Stomach smooth muscle (tissue), 2 donors: ENCODE data around the gene GIT1.

Experiments
- H3K27ac ChIP-seq: one replicate; pipeline ENCODE4 v1.7.0; 2013; ENCODE audit warnings: mild to moderate bottlenecking, low read length, inconsistent platforms
- H3K27me3 ChIP-seq, 2 donors: one replicate each; pipeline ENCODE4 v1.7.0; 2013; ENCODE audit warnings: low read length in 2 of 2; ENCODE audit not compliant: insufficient read depth in 2 of 2, control insufficient read depth in 1 of 2
- H3K36me3 ChIP-seq, 2 donors: one replicate each; pipeline ENCODE4 v1.7.0; 2013; ENCODE audit warnings: low read length in 2 of 2; ENCODE audit not compliant: control insufficient read depth in 2 of 2, insufficient read depth in 2 of 2
- H3K4me1 ChIP-seq: one replicate; pipeline ENCODE4 v1.7.0; 2013; ENCODE audit warnings: low read length; ENCODE audit not compliant: control insufficient read depth, insufficient read depth
- H3K4me3 ChIP-seq, 2 donors: one replicate each; pipeline ENCODE4 v1.7.0; 2013; ENCODE audit warnings: low read length in 2 of 2
- H3K9ac ChIP-seq, 2 donors: one replicate each; pipeline ENCODE4 v1.7.0; 2013; ENCODE audit warnings: low read length in 2 of 2, mild to moderate bottlenecking in 1 of 2
- H3K9me3 ChIP-seq, 2 donors: one replicate each; pipeline ENCODE4 v1.7.0; 2013; ENCODE audit warnings: low read length in 2 of 2; ENCODE audit not compliant: control insufficient read depth in 2 of 2
- donor health status: healthy.
- donor health status: Pancreatic carcinoma.

GIT1 gene

GRCh38 chr17:29615492-29616299 lies 26.2 kb upstream of the GIT1 start:
- peak overlapping the region; percentile 48 to 69 for H3K4me3 ChIP-seq
- no peaks in the 10 kb centered on the region for H3K36me3 ChIP-seq
- H3K27me3 ChIP-seq = no peaks in the 10 kb centered on the region
- no peaks in the 10 kb centered on the region for H3K9me3 ChIP-seq
- peak overlapping the region; percentile 14 to 21 for H3K9ac ChIP-seq
- H3K27ac ChIP-seq = no peak overlapping the region
- peaks cover 79% of the 10 kb centered on the region for H3K4me1 ChIP-seq

GRCh38 chr17:29615048-29615385 lies 25.6 kb upstream of the GIT1 start:
- Histone ChIP-seq H3K27ac (no peak overlapping the region), H3K9me3 (no peaks in the 10 kb centered on the region), H3K4me1 (peaks cover 72% of the 10 kb centered on the region), H3K4me3 (peak overlapping the region; percentile 40 to 69), H3K27me3 (no peaks in the 10 kb centered on the region), H3K36me3 (no peaks in the 10 kb centered on the region), H3K9ac (no peak overlapping the region)

GRCh38 chr17:29614349-29615047 lies 25.1 kb upstream of the GIT1 start:
- no peak overlapping the region for H3K27ac ChIP-seq
- peaks cover 67% of the 10 kb centered on the region for H3K4me1 ChIP-seq
- no peak overlapping the region for H3K9ac ChIP-seq
- no peaks in the 10 kb centered on the region for H3K9me3 ChIP-seq
- H3K36me3 ChIP-seq = no peaks in the 10 kb centered on the region
- no peaks in the 10 kb centered on the region for H3K27me3 ChIP-seq
- H3K4me3 ChIP-seq = no peak overlapping the region

DNA sequence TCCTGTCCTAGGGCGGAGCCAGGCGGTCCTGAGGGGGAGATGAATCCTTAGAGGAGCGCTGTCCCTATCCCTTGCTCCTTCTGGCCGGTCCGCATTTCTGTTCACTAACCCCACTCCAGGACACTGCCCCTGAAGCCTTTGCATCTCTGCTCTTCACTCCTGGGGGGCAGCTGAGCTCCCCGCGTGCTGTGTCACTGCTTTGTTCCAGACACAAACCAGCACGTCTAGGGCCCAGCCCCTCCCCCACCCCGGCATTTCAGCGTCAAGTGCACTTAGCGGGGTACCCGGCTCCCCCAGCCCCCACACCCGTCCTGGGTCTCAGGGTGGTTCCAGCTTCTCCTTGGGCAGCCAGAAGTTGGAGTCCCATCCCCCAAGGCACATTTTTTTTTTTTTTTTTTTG lies 24.4 kb upstream of the GIT1 start:
- Histone ChIP-seq H3K9ac (no peak overlapping the region), H3K27ac (no peak overlapping the region), H3K4me1 (peaks cover 60% of the 10 kb centered on the region), H3K9me3 (no peaks in the 10 kb centered on the region), H3K36me3 (peaks cover 0 to 4% of the 10 kb centered on the region in 2 donors), H3K27me3 (no peaks in the 10 kb centered on the region), H3K4me3 (peak overlapping the region; percentile 40 to 69)

DNA sequence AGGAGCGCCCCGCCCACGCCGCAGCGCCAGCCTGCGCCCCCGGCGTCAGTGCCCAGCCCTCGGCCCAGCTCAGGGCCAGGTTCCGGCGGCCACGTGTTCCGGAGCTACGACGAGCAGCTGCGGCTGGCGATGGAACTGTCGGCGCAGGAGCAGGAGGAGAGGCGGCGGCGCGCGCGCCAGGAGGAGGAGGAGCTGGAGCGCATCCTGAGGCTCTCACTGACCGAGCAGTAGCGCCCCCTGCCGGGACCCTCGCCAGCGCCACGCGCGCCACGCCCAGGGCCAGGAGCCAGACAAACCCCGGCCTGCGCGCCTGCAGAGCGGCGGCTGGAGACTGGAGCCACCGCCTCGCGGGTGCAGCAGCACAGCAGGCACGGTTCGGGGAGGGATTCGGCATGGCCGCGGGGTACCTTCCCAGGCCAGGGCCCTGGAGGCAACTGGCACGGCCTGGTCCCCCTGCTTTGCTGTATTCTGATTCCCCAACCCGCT lies 23.9 kb upstream of the GIT1 start:
- H3K4me3 ChIP-seq = peak overlapping the region; percentile 40 to 69
- no peak overlapping the region for H3K9ac ChIP-seq
- H3K4me1 ChIP-seq = peaks cover 56% of the 10 kb centered on the region
- H3K9me3 ChIP-seq = no peaks in the 10 kb centered on the region
- peaks cover 0 to 4% of the 10 kb centered on the region in 2 donors for H3K36me3 ChIP-seq
- no peak overlapping the region for H3K27ac ChIP-seq
- no peaks in the 10 kb centered on the region for H3K27me3 ChIP-seq

DNA sequence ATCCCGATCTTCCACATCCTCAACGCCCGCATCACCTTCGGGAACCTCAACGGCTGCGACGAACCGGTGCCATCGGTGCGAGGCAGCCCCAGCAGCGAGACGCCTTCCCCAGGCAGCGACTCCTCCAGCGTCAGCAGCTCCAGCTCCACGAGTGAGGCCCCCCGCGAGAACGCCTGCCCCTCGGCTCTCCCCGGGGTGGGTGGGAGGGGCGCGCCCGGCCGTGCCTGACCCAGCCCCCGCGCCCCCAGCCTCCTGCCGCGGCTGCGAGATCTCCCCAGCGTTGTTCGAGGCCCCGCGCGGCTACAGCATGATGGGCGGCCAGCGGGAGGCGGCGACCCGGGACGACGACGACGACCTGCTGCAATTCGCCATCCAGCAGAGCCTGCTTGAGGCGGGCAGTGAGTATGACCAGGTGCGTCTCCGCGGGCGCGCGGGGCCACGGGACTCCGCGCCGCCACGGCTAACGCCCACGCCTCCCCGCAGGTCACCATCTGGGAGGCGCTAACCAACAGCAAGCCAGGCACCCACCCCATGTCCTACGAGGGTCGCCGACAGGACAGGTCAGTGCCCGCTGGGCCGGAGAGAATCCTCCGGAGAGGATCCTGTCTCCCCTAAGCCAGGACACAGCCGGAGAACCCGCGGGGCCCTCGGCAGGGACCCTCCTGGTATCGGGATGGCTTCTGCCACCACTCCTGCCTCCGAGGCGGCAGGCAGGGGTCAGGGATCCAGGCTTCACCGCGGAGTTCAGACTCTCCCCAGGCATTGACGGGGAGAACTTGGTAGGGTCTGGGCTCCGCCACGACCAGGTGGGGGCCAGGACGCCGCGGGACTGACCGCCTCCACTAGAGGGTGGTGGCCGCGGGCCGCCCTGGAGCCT lies 23.2 kb upstream of the GIT1 start:
- Histone ChIP-seq H3K27me3 (no peaks in the 10 kb centered on the region), H3K4me1 (peaks cover 48% of the 10 kb centered on the region), H3K27ac (no peak overlapping the region), H3K4me3 (peak overlapping the region in 1 of 2 donors; percentile 69), H3K36me3 (peaks cover 0 to 4% of the 10 kb centered on the region in 2 donors), H3K9ac (no peak overlapping the region), H3K9me3 (no peaks in the 10 kb centered on the region)

DNA sequence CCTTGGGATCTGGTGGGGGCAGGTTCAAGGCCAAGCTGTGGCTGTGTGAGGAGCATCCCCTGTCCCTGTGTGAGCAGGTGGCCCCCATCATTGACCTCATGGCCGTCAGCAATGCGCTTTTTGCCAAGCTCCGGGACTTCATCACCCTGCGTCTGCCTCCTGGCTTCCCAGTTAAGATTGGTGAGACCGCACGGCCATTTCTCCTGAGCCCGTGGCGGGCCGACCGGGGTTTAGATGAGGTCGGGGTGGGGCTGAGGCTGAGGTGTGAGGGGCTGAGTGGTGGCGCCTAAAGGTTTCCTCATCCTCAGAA lies 22.6 kb upstream of the GIT1 start:
- H3K36me3 ChIP-seq = peaks cover 0 to 4% of the 10 kb centered on the region in 2 donors
- peaks cover 42% of the 10 kb centered on the region for H3K4me1 ChIP-seq
- H3K27me3 ChIP-seq = no peaks in the 10 kb centered on the region
- H3K27ac ChIP-seq = no peak overlapping the region
- H3K9ac ChIP-seq = no peak overlapping the region
- no peaks in the 10 kb centered on the region for H3K9me3 ChIP-seq
- no peak overlapping the region for H3K4me3 ChIP-seq

- Histone ChIP-seq H3K9ac (no peak overlapping the region), H3K4me1 (peaks cover 37% of the 10 kb centered on the region), H3K9me3 (no peaks in the 10 kb centered on the region), H3K36me3 (peaks cover 0 to 4% of the 10 kb centered on the region in 2 donors), H3K27ac (no peak overlapping the region), H3K4me3 (no peak overlapping the region), H3K27me3 (no peaks in the 10 kb centered on the region)
Measured at GRCh38 chr17:29611351-29612093, 22.1 kb upstream of the GIT1 start.

- Histone ChIP-seq H3K9ac (no peak overlapping the region), H3K4me3 (no peak overlapping the region), H3K36me3 (peaks cover 0 to 4% of the 10 kb centered on the region in 2 donors), H3K27ac (no peak overlapping the region), H3K27me3 (no peaks in the 10 kb centered on the region), H3K9me3 (no peaks in the 10 kb centered on the region), H3K4me1 (peaks cover 27% of the 10 kb centered on the region)
Measured at GRCh38 chr17:29610395-29610794, 20.9 kb upstream of the GIT1 start.

DNA sequence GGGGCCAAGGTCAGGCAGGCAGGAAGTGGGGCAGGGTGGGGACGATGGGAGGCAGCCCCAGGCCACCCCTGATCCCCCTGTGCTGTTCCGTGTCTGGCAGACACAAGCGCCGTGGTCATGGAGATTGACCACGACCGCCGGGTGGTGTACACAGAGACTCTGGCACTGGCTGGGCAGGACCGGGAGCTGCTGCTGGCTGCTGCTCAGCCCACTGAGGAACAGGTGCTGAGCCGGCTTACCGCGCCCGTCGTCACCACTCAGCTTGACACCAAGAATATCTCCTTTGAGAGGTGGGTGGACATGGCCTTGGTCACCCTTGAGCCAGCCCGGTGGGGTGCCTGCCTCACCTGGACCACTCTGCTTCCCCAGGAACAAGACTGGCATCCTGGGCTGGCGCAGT lies 19.5 kb upstream of the GIT1 start:
- H3K9ac ChIP-seq = no peak overlapping the region
- no peak overlapping the region for H3K4me3 ChIP-seq
- no peak overlapping the region for H3K27ac ChIP-seq
- peaks cover 14% of the 10 kb centered on the region for H3K4me1 ChIP-seq
- peaks cover 0 to 4% of the 10 kb centered on the region in 2 donors for H3K36me3 ChIP-seq
- no peaks in the 10 kb centered on the region for H3K9me3 ChIP-seq
- no peaks in the 10 kb centered on the region for H3K27me3 ChIP-seq
